Activated naive CD8-positive, alpha-beta T cell treated with anti-CD3 and anti-CD28 coated beads, Interleukin-2, amount 50 U/mL, for 24 hours (primary cell): Measurements from ENCODE around the gene BIRC2.
"Not testable (repeated sequence)": the region's sequence is repeated elsewhere in the genome, so short reads cannot be mapped to it uniquely, and the experiment has no call there.

Experiments used
- ATAC-seq: fragments of 150-1000 bp; cut with Tn5 transposase; one replicate; pipeline ENCODE4 v1.10.0; 2021
- DNase-seq: peaks from one replicate; pipeline ENCODE4 v3.0.0; 2021
- H3K27ac Mint-ChIP-seq: one replicate; pipeline ENCODE4 v1.8.0; 2021; ENCODE audit warnings: mild to moderate bottlenecking, mixed read lengths
- H3K27me3 Mint-ChIP-seq: one replicate; pipeline ENCODE4 v1.8.0; 2021; ENCODE audit warnings: mixed read lengths
- H3K36me3 Mint-ChIP-seq: one replicate; pipeline ENCODE4 v1.8.0; 2021; ENCODE audit warnings: low read depth, mixed read lengths
- H3K4me1 Mint-ChIP-seq: one replicate; pipeline ENCODE4 v1.8.0; 2021; ENCODE audit warnings: mixed read lengths
- H3K4me3 Mint-ChIP-seq: one replicate; pipeline ENCODE4 v1.8.0; 2021; ENCODE audit warnings: mild to moderate bottlenecking, moderate library complexity, mixed read lengths
- H3K9me3 Mint-ChIP-seq: one replicate; pipeline ENCODE4 v1.8.0; 2021; ENCODE audit warnings: mixed read lengths

The BIRC2 gene

GRCh38 chr11:102346748-102347461, at the start of gene BIRC2:
Gene BIRC2, plus strand, starts transcription at chr11:102347214. Its CDS starts 2,641 bp downstream, at chr11:102349855.
- H3K4me1 Mint-ChIP-seq = peaks cover 51% of the 10 kb centered on the region
- peak within 1 kb of the TSS; percentile 91 for H3K4me3 Mint-ChIP-seq

GRCh38 chr11:102300837-102301236, 46.2 kb upstream of the BIRC2 start:
- Mint-ChIP-seq H3K36me3 (peaks cover 12% of the 10 kb centered on the region), H3K9me3 (peaks cover 32% of the 10 kb centered on the region), H3K4me1 (peaks cover 59% of the 10 kb centered on the region)
- ATAC-seq, DNase-seq, H3K27me3 Mint-ChIP-seq, H3K27ac Mint-ChIP-seq, H3K4me3 Mint-ChIP-seq: not testable (repeated sequence)

More at GRCh38 chr11:102346748-102347461, at the start of gene BIRC2:
- peak; percentile 91 for ATAC-seq
- H3K27ac Mint-ChIP-seq = peak within 1 kb of the TSS; percentile 98
- H3K36me3 Mint-ChIP-seq = peaks cover 33% of the 10 kb centered on the region
- no peaks in the 10 kb centered on the region for H3K27me3 Mint-ChIP-seq
- DNase-seq = peak; percentile 98
- no peaks in the 10 kb centered on the region for H3K9me3 Mint-ChIP-seq

GRCh38 chr11:102302241-102302640, 44.8 kb upstream of the BIRC2 start:
- H3K27ac Mint-ChIP-seq = no peak overlapping the region
- no peak for ATAC-seq

GRCh38 chr11:102304686-102305085, 42.3 kb upstream of the BIRC2 start:
- DNase-seq = no peak
- peaks cover 12% of the 10 kb centered on the region for H3K36me3 Mint-ChIP-seq
- peaks cover 71% of the 10 kb centered on the region for H3K4me1 Mint-ChIP-seq
- no peaks in the 10 kb centered on the region for H3K27me3 Mint-ChIP-seq
- H3K4me3 Mint-ChIP-seq = peak overlapping the region; percentile 55
- peak overlapping the region; percentile 82 for H3K27ac Mint-ChIP-seq
- ATAC-seq = peak; percentile 40
- peaks cover 22% of the 10 kb centered on the region for H3K9me3 Mint-ChIP-seq

More at GRCh38 chr11:102302241-102302640, 44.8 kb upstream of the BIRC2 start:
- peaks cover 71% of the 10 kb centered on the region for H3K4me1 Mint-ChIP-seq
- H3K4me3 Mint-ChIP-seq = no peak overlapping the region
- H3K36me3 Mint-ChIP-seq = peaks cover 12% of the 10 kb centered on the region
- H3K9me3 Mint-ChIP-seq = peaks cover 32% of the 10 kb centered on the region
- no peaks in the 10 kb centered on the region for H3K27me3 Mint-ChIP-seq
- DNase-seq = no peak

GRCh38 chr11:102305352-102306047, 41.5 kb upstream of the BIRC2 start:
- DNase-seq (no peak), ATAC-seq (no peak)
- H3K27me3 Mint-ChIP-seq = no peaks in the 10 kb centered on the region
- peak overlapping the region; percentile 55 for H3K4me3 Mint-ChIP-seq
- peaks cover 66% of the 10 kb centered on the region for H3K4me1 Mint-ChIP-seq
- H3K36me3 Mint-ChIP-seq = peaks cover 12% of the 10 kb centered on the region
- peaks cover 22% of the 10 kb centered on the region for H3K9me3 Mint-ChIP-seq
- H3K27ac Mint-ChIP-seq = peak overlapping the region; percentile 82

- H3K27ac Mint-ChIP-seq = peak overlapping the region; percentile 82
- ATAC-seq = peak; percentile 25
- no peak for DNase-seq
- H3K4me1 Mint-ChIP-seq = peaks cover 68% of the 10 kb centered on the region
- peak overlapping the region; percentile 55 for H3K4me3 Mint-ChIP-seq
- H3K36me3 Mint-ChIP-seq = peaks cover 12% of the 10 kb centered on the region
- H3K9me3 Mint-ChIP-seq = peaks cover 22% of the 10 kb centered on the region
- no peaks in the 10 kb centered on the region for H3K27me3 Mint-ChIP-seq
Observed at GRCh38 chr11:102306048-102306597, 40.9 kb upstream of the BIRC2 start.

- ATAC-seq = peak; percentile 73
- H3K4me3 Mint-ChIP-seq = peak overlapping the region; percentile 55
- DNase-seq = no peak
- H3K27ac Mint-ChIP-seq = peak overlapping the region; percentile 82
- H3K27me3 Mint-ChIP-seq = no peaks in the 10 kb centered on the region
- H3K4me1 Mint-ChIP-seq = peaks cover 62% of the 10 kb centered on the region
- H3K9me3 Mint-ChIP-seq = peaks cover 16% of the 10 kb centered on the region
- peaks cover 7% of the 10 kb centered on the region for H3K36me3 Mint-ChIP-seq
Observed at GRCh38 chr11:102306817-102307726, 39.9 kb upstream of the BIRC2 start.

GRCh38 chr11:102307727-102308038, 39.3 kb upstream of the BIRC2 start:
- Mint-ChIP-seq H3K4me3 (no peak overlapping the region), H3K4me1 (peaks cover 62% of the 10 kb centered on the region), H3K9me3 (peaks cover 16% of the 10 kb centered on the region), H3K27me3 (no peaks in the 10 kb centered on the region), H3K27ac (no peak overlapping the region), H3K36me3 (peaks cover 7% of the 10 kb centered on the region)
- DNase-seq (no peak), ATAC-seq (no peak)

GRCh38 chr11:102309621-102310541, 37.1 kb upstream of the BIRC2 start:
- no peak for ATAC-seq
- Mint-ChIP-seq H3K27me3 (no peaks in the 10 kb centered on the region), H3K36me3 (no peaks in the 10 kb centered on the region), H3K27ac (no peak overlapping the region), H3K4me3 (no peak overlapping the region), H3K4me1 (peaks cover 66% of the 10 kb centered on the region), H3K9me3 (no peaks in the 10 kb centered on the region)
- no peak for DNase-seq

GRCh38 chr11:102312667-102313066, 34.3 kb upstream of the BIRC2 start:
- Mint-ChIP-seq H3K9me3 (no peaks in the 10 kb centered on the region), H3K4me1 (peaks cover 65% of the 10 kb centered on the region), H3K27ac (peak overlapping the region; percentile 82), H3K27me3 (peaks cover 4% of the 10 kb centered on the region), H3K4me3 (peak overlapping the region; percentile 64), H3K36me3 (peaks cover 9% of the 10 kb centered on the region)
- no peak for ATAC-seq
- no peak for DNase-seq

GRCh38 chr11:102313238-102313940, 33.6 kb upstream of the BIRC2 start:
- ATAC-seq (no peak), DNase-seq (no peak)
- Mint-ChIP-seq H3K4me3 (peak overlapping the region; percentile 64), H3K36me3 (peaks cover 14% of the 10 kb centered on the region), H3K27ac (peak overlapping the region; percentile 82), H3K27me3 (peaks cover 4% of the 10 kb centered on the region), H3K9me3 (no peaks in the 10 kb centered on the region), H3K4me1 (peaks cover 66% of the 10 kb centered on the region)

- peaks cover 69% of the 10 kb centered on the region for H3K4me1 Mint-ChIP-seq
- H3K27ac Mint-ChIP-seq = peak overlapping the region; percentile 82
- H3K4me3 Mint-ChIP-seq = no peak overlapping the region
- DNase-seq (no peak), ATAC-seq (no peak)
- H3K9me3 Mint-ChIP-seq = no peaks in the 10 kb centered on the region
- H3K27me3 Mint-ChIP-seq = peaks cover 4% of the 10 kb centered on the region
- H3K36me3 Mint-ChIP-seq = peaks cover 26% of the 10 kb centered on the region
Observed at GRCh38 chr11:102314784-102315183, 32.2 kb upstream of the BIRC2 start.

GRCh38 chr11:102316346-102316904, 30.6 kb upstream of the BIRC2 start:
- no peak for DNase-seq
- peaks cover 79% of the 10 kb centered on the region for H3K4me1 Mint-ChIP-seq
- peak overlapping the region; percentile 96 for H3K4me3 Mint-ChIP-seq
- H3K9me3 Mint-ChIP-seq = no peaks in the 10 kb centered on the region
- peaks cover 40% of the 10 kb centered on the region for H3K36me3 Mint-ChIP-seq
- peaks cover 4% of the 10 kb centered on the region for H3K27me3 Mint-ChIP-seq
- peak overlapping the region; percentile 96 for H3K27ac Mint-ChIP-seq
- ATAC-seq = no peak
